Activated CD4-positive, alpha-beta T cell treated with anti-CD3 and anti-CD28 coated beads, Interleukin-10, Interleukin-2, amounts not matched to agents 100 ng/mL and 50 ng/mL, durations not matched to agents 16 hours and 8 hours (primary cell): Measurements from ENCODE around the gene B2M.
A peak's percentile ranks its signal among the peaks of the same experiment; 100 is the strongest.
"Not testable (repeated sequence)": the region's sequence is repeated elsewhere in the genome, so short reads cannot be mapped to it uniquely, and the experiment has no call there.

Experiments used
- DNase-seq: peaks from one replicate; pipeline ENCODE4 v3.0.0-alpha.2; 2020

Gene B2M

DNA sequence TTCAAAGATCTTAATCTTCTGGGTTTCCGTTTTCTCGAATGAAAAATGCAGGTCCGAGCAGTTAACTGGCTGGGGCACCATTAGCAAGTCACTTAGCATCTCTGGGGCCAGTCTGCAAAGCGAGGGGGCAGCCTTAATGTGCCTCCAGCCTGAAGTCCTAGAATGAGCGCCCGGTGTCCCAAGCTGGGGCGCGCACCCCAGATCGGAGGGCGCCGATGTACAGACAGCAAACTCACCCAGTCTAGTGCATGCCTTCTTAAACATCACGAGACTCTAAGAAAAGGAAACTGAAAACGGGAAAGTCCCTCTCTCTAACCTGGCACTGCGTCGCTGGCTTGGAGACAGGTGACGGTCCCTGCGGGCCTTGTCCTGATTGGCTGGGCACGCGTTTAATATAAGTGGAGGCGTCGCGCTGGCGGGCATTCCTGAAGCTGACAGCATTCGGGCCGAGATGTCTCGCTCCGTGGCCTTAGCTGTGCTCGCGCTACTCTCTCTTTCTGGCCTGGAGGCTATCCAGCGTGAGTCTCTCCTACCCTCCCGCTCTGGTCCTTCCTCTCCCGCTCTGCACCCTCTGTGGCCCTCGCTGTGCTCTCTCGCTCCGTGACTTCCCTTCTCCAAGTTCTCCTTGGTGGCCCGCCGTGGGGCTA lies at the start of gene B2M, which contains the start of gene PATL2:
TSS of gene B2M (plus strand) at position 422 of the 647 bp plus-strand sequence. CDS start at position 452, 30 bp downstream.
TSS of gene PATL2 (minus strand) at position 228 of the 647 bp plus-strand sequence. CDS start 34,833 bp downstream, outside the sequence.
- DNase-seq: peak; percentile 98

DNA sequence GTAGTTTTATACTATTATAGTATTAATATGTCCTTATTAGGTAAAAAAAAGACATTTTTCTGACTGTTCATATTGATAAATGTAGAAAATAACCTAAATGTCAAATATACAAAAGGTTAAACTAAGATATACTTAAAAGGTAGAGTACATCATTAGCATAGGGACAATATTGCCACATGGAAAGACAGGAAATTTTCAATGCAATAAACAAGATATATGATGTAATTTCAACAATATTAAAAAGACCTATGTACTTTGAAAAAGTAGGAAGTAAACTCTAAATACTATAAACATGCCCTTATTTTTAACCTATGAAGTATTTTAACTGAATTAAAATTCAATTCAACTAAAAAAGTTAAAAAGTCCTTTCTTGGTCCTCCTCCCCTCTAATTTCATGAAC lies 49.7 kb upstream of the B2M start:
- DNase-seq: no peak

DNA sequence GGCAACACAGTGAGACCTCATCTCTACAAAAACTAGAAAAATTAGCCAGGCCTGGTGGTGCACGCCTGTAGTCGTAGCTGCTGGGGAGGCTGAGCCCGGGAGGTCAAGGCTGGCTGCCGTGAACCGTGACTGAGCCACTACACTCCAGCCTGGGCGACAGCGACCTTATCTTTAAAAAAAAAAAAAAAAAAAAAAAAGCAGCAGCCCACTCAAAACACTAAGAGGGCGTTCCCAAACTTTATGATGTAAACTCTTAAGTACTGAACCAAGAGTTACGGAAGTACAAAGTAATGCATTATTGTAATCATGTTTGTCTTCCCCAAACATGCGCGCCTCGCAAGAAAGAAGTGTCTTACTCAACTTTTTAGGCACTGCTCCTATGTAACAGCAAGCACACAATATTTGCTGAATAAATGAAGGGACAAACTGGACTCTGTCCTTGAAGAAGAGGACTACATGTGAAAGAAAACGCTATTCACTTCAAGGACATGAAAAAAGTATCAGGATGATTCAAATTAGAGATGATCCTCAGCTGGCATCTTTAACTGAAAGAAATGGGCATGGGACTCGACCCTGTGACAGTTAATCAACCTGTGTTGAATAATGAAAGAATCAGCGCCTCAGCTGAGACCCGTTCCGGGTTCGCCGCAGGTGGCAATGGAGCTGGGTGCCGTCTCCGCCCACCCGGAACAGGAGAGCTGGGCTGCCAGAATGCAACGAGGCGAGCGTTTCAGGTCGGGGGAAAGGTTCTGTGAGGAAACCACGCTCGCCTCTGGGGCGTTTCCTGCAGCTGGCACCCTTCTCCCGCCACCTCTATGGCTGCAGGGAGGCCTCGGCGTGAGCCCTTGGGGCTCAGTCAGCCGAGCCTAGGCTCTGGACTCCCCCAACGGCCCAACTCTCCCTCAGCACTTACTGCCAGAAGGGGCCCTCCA lies 48.6 kb upstream of the B2M start:
- DNase-seq: peak; percentile 92

DNA sequence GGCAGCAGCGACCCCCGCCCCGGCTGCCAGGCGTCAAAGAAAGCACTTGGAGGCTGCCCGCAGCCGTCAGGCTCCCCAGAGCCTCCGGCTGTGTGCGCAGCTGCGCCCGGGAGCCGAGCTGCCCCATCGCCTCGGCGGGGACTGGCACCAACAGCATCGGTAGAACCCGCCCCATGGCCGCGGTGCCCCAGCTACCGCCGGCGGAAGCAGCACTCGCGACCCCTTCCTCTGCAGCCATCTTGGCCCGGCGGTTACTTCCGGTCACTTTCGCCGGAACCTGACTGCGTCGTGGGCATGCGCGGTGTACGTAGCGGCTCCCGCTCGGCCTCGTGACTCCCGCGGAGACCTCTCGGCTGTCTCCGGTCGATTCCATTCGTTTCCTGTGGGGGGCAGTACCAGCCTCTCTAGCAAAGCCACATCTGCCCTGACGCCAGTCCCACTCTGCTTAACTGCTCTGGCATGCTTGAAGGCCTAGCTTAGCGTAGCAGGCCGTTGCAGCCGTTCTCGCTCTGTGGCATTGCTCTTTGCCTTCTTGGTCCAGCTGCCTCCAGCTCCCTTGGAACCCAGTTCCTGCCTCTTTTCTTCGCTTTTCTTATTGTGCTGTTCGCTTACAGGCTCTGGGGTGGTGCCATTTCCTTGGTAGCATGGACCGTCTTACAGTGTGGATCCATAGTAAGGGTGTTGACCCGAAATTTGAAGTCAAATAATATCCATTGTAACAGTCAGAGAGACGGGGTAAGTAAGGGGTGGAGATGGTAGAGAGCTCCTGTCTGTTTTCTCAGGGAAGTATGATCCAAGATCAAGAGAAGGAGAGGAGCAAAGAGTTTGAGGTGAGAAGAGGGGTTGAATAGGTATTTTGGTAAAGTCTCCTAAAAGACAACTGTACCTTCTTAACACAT lies 47.7 kb upstream of the B2M start, which contains the start of gene SPG11:
TSS of gene SPG11 (minus strand) at position 253 of the 899 bp plus-strand sequence. CDS start at position 238, 15 bp downstream.
- peak; percentile 99 for DNase-seq

DNA sequence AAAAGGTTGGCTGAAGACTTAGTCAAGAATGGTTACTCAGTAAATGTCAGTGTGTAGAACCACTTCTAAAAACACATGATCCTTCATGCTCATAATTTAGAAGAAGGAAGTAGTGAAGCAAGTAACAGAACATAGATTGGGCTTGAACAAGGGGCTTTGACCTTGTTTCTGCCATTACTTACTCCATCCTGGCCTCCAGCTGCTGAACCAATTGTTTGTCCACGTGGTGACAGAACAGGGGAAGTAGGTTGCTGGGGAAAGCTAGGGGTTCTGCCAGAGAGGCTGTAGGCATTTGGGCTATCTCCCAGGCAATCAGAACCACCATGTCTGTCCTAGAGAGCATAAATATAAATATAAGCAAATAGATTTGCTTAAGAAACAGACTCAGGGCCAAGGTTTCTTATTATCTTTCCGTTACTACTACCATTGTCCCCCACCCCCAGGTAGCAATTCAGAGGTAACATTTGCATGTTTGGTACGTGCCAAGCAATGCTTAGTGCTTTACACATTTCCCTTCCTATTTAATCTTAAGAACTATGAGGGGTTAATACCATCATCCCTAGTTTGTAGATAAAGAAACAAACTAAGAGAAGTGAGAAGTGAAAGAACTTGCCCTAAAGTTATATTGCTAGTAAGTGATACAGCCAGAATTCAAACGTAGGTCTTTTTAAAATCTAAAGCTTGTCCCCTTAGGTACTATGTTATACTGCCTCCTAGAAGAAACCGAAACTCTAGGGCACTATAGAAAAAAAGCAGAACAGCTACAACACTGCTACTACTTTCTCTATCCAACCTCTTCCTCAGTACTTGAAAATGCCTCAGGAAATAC lies 44.9 kb upstream of the B2M start:
- DNase-seq: no peak

DNA sequence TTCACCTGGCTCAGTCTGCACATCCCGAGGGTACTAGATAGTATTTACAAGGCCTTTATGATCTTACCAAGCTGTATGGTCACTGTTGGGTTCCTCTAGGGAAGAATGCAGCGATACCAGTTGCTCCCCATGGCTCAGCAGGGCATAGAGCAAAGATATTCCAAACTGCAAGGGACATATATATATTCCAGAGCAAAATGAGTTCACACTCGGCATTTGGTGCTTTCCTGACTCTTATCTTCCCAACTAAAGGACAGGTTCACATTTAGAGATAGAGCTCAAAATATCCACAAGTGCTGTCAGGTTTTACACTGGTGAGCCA lies 44.3 kb upstream of the B2M start:
- no peak for DNase-seq

DNA sequence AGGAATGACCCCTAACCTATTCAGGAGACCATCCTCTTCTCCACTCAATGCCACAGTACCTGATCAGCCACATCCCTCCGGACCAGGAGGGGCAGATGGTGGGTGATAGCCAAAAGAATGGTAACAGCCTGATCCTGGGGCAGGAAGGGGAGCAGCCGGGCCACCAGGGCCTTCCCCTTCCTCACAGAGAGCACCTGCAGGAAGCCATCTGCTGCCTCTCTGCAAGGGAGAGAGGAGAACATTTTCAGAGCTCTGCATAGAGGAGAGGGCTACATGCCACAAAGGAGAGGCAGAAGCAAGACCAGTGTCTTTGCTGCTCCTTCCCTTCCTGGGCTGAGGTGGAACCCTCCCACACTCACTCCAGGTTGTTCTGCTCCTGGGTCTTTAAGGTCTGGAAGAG lies 42.4 kb upstream of the B2M start:
- no peak for DNase-seq

DNA sequence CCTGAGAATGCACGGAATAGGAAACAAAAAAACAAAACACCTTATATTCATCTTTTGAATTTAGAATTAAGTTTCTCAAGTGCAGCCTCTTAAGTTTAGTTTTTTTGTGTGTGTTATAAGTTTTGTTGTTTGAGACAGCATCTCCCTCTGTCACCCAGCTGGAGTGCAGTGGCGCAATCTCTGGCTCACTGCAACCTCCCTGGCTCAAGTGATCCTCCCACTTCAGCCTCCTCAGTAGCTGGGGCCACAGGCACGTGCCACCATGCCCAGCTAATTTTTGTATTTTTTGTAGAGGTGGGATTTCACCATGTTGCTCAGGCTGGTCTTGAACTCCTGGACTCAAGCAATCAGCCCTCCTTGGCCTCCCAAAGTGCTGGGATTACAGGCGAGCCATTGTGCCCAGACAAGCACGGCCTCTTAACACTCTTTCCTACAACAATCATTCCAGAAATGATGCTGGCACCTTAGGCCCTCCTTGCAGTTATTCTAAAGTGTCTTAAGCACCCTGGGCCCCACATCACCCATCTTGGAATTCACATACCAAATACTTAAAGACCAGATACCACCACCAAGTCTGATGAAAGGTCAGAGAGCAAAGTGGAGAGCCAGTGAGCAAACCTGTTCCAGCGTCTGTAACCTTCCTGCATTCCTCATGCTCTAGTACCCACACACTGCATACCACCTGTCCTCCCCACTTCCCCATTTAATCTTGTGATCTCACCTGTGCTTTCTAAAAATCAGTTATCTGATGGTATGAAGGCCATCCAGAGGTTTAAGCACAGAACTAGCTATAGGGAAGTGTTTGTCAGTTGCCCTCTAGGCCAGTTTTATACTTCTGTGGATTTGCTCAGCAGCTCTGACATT lies 41.0 kb upstream of the B2M start:
- DNase-seq: no peak

DNA sequence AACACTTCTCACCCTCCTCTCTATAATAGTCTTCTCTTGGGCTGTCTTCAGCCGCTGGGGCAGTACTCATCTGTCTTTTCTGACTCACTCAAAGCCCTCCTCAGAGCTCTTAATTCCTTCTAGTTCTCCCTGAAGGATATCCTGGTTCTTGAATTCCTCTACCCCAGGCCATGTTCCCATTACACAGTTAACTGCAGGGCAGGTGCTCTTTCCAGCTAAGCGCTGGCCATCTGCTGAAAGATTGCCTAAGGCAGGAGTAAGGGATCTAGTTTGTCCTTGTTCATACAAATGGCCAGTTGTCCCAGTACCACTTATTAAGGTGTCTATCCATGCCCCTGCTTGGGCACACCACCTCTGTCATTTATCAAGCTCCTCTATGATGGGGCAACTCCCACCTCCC lies 37.7 kb upstream of the B2M start:
- no peak for DNase-seq

DNA sequence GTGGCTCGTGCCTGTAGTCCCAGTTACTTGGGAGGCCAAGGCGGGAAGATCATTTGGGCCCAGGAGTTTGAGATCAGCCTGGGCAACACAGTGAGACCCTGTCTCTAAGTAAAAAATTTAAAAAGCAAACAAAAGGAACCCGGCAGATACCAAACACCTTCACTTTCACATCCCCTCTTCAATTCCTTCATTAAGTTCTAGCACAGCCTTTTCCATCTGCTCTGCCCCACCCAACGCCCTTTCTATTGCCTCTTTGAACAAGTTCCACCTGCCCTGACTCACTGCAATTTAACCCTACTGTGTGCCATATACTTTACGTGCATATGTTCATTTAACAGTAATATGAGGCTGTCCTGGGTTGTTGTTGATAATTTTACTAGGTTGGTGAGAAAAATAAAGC lies 35.4 kb upstream of the B2M start:
- DNase-seq: no peak

DNA sequence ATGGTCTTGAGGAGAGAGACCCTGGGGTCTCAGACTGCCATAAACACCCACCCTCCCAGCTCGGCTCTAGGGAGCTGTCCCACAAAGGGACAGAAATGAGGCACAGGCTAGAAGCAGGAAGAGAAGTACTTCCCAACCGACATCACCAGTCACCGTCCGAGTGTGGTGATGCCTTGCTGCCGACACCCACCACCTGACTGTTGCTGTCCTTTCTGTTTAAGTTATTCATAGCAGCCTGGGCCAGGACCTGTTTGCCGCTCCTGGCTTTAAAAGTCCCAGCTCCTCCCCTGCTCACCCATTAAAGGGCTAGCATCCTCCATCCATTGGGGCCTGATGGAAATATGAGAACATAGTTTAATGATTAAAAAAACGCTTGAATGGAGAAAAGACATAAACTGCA lies 34.6 kb upstream of the B2M start:
- DNase-seq: peak; percentile 44

DNA sequence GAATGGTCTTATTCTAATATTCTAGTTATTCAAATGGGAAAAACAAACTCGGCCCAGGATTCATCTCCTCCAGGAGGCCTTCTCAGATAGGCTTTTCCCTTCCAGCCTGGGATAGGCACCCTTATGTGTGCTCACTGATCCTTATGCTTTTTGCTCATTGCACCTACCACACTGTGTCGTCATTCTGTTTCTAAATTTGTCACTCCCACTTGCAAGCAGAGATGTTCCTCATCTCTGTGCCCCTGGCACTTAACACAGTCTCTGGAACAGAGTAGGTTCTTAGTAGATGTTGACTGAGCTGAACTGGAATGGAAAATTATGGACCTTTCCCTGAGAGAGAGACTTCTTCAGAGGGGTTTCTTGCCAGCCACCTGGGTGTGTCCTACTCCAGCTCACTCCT lies 29.1 kb upstream of the B2M start:
- peak; percentile 45 for DNase-seq

DNA sequence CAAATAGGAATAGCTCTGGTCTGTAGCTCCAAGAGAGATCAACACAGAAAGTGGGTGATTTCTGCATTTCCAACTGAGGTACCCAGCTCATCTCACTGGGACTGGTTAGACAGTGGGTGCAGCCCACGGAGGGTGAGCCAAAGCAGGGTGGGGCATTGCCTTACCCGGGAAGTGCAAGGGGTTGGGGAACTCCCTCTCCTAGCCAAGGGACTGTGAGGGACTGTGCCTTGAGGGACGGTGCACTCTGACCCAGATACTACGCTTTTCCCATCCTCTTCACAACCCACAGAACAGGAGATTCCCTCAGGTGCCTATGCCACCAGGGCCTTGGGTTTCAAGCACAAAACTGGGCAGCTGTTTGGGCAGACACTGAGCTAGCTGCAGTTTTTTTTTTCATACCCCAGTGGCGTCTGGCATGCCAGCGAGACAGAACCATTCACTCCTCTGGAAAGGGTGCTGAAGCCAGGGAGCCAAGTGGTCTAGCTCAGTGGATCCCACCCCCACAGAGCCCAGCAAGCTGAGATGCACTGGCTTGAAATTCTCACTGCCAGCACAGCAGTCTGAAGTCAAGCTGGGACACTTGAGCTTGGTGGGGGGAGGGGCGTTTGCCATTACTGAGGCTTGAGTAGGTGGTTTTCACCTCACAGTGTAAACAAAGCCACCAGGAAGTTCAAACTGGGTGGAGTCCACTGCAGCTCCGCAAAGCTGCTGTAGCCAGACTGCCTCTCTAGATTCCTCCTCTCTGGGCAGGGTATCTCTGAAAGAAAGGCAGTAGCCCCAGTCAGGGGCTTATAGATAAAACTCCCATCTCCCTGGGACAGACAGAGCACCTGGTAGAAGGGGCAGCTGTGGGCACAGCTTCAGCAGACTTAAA lies 28.3 kb upstream of the B2M start:
- peak; percentile 88 for DNase-seq

DNA sequence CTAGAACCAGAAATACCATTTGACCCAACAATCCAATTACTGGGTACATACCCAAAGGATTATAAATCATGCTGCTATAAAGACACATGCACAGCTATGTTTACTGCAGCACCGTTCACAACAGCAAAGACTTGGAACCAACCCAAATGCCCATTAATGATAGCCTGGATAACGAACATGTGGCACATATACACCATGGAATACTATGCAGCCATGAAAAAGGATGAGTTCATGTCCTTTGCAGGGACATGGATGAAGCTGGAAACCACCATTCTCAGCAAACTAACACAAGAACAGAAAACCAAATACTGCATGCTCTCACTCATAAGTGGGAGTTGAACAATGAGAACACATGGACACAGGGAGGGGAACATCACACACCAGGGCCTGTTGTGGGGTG lies 22.0 kb upstream of the B2M start:
- DNase-seq: not testable (repeated sequence)

DNA sequence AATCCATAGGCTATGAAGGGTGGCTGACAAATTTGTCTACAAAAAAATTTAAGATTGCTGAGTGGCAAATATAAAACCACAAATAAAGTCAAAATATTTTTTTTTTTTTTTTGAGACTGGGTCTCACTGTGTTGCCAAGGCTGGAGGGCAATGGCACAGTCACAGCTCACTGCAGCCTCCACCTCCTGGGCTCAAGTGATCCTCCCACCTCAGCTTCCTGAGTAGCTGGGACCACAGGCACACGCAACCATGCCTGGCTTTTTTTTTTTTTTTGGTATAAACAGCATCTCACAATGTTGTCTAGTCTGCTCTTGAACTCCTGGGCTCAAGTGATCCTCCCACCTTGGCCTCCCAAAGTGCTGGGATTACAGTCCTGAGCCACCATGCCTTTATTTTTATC lies 21.1 kb upstream of the B2M start:
- DNase-seq: not testable (repeated sequence)

DNA sequence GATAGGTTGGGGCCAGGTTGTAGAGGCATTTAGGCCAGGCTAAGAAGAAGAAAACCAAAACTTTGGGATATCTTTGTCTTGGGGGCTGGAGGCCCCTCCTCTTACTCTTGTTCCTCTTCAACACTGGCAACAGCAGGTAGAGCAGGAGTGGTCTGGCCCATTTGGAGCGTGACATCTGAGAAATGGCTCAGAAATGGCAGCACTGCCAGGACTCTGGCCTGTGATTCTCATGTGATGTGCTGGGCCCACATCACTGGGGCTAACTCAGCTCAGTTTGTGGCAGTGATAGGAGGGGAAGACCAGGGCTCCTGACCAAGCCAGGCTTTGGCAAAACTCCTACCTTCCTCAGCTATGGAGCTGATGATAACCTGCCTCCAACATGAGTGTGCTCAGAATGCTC lies 18.7 kb upstream of the B2M start:
- DNase-seq: no peak

DNA sequence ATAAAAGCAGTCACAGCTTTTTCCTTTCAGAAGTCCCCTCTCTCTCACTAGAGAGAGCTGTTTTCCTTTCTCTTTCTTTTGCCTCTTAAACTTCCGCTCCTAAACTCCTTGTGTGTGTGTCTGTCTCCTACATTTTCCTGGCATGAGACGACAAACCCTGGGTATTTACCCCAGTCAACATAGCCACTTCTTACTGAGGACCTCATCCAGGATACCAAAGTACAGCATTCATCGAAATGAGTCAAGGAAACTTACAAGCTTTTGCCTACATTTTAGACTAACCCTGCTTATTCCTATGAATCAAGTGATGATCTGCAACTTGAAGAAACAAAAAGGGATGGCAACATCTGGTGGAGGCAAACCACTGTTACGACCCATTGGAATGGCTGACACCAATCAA lies 16.9 kb upstream of the B2M start:
- DNase-seq: no peak

DNA sequence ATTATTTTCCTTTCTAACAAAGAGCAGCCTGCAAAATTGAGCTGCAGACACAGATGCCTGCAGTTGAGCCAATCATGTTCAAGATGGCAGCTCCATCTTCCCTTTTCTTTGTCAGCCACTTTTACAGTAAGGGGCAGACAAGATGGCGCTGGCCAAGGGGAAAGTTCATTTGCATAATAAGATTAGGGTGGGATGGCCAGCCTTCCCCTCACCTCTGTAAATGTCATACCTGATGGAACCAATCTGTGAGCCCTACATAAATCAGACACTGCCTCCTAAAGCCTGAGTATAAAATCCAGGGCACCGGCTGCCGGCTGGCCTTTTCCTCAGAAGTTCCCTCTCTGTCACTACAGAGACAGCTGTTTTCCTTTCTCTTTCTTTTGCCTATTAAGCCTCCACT lies 16.0 kb upstream of the B2M start:
- DNase-seq: no peak

DNA sequence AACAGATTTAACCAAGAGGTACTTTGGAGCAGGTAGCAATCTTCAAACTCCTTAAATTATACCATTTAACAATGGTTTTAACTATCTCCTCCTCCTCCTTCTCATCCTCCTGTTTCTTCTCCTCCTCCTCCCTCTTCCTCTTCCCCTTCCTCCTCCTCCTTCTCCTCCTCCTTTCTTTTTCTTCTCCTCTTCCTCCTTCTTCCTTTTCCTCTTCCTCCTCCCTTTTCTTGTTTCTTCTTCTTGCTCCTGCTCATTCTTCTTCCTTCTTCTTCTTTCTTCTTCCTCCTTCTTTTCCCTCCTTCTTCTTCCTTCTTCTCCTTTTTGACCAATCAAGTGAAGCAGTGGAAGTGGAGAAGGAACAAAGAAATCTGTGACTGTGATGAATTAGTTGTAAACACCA lies 14.3 kb upstream of the B2M start:
- DNase-seq: no peak

DNA sequence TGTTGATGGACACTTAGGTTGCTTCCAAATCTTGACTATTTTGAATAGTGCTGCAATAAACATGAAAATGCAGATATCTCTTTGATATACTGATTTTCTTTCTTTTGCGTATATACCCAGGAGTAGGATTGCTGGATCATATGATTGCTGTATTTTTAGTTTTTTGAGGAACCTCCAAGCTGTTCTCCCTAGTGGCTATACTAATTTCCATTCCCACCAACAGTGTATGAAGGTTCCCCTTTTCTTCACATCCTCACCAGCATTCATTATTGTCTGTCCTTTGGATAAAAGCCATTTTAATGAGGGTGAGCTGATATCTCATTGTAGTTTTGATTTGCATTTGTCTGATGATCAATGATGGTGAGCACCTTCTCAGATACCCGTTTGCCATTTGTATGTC lies 12.7 kb upstream of the B2M start:
- DNase-seq: no peak
